Superior temporal gyrus (tissue), 1 donor: ENCODE results near the gene ABLIM2.

Experiments
- DNase-seq: peaks from one replicate; pipeline ENCODE4 v3.0.0-alpha.2; 2016; ENCODE audit errors: extremely low spot score

Gene ABLIM2

GRCh38 chr4:8070736-8071718 lies 87.6 kb downstream of the ABLIM2 start:
- no peak for DNase-seq

GRCh38 chr4:8069102-8069752 lies 89.4 kb downstream of the ABLIM2 start:
- no peak for DNase-seq

- no peak for DNase-seq
Measured at GRCh38 chr4:8067945-8068896, 90.4 kb downstream of the ABLIM2 start.

GRCh38 chr4:8067274-8067936 lies 91.2 kb downstream of the ABLIM2 start:
- DNase-seq = no peak

GRCh38 chr4:8066336-8066931 lies 92.2 kb downstream of the ABLIM2 start:
- DNase-seq = no peak

GRCh38 chr4:8063974-8064563 lies 94.5 kb downstream of the ABLIM2 start:
- no peak for DNase-seq

GRCh38 chr4:8061573-8061972 lies 97.0 kb downstream of the ABLIM2 start:
- DNase-seq = no peak

- no peak for DNase-seq
Measured at GRCh38 chr4:8061145-8061544, 97.5 kb downstream of the ABLIM2 start.

GRCh38 chr4:8060632-8061031 lies 98.0 kb downstream of the ABLIM2 start:
- DNase-seq = no peak

- no peak for DNase-seq
Measured at GRCh38 chr4:8058031-8058479, 100.6 kb downstream of the ABLIM2 start.

- no peak for DNase-seq
Measured at GRCh38 chr4:8055206-8055605, 103.4 kb downstream of the ABLIM2 start.

GRCh38 chr4:8053688-8054449 lies 104.7 kb downstream of the ABLIM2 start:
- no peak for DNase-seq

- peak; percentile 29 for DNase-seq
Measured at GRCh38 chr4:8052160-8052691, 106.4 kb downstream of the ABLIM2 start.

- DNase-seq = no peak
Measured at GRCh38 chr4:8051644-8052043, 107.0 kb downstream of the ABLIM2 start.

GRCh38 chr4:8050555-8051206 lies 107.9 kb downstream of the ABLIM2 start:
- DNase-seq = peak; percentile 74

GRCh38 chr4:8050180-8050554 lies 108.4 kb downstream of the ABLIM2 start:
- no peak for DNase-seq

GRCh38 chr4:8048856-8049676 lies 109.5 kb downstream of the ABLIM2 start:
- no peak for DNase-seq
